ENCODE measurements around the gene MYOF.

MYOF gene

GRCh38 chr10:93482145-93482834, at the start of gene MYOF:
MYOF (minus strand) TSS chr10:93482334; CDS start chr10:93482194, 140 bp downstream.
- peak within 1 kb of the TSS; percentile 99 for H3K27ac ChIP-seq
- no peak for DNase-seq (ENCODE audit: low read depth, low spot score)

- DNase-seq (ENCODE audit: low read depth, low spot score): no peak
- H3K27ac ChIP-seq: no peak overlapping the region
These were observed 36.4 kb upstream of the MYOF start for GRCh38 chr10:93518531-93518930.

- no peak for DNase-seq (ENCODE audit: low read depth, low spot score)
- no peak overlapping the region for H3K27ac ChIP-seq
These were observed 33.9 kb upstream of the MYOF start for GRCh38 chr10:93516006-93516380.

- DNase-seq (ENCODE audit: low read depth, low spot score): no peak
- no peak overlapping the region for H3K27ac ChIP-seq
These were observed 33.2 kb upstream of the MYOF start for GRCh38 chr10:93515071-93516005.

GRCh38 chr10:93514521-93514920, 32.4 kb upstream of the MYOF start:
- no peak overlapping the region for H3K27ac ChIP-seq

GRCh38 chr10:93513091-93513490, 31.0 kb upstream of the MYOF start:
- DNase-seq (ENCODE audit: low read depth, low spot score): no peak
- no peak overlapping the region for H3K27ac ChIP-seq

More at GRCh38 chr10:93514521-93514920, 32.4 kb upstream of the MYOF start:
- DNase-seq (ENCODE audit: low read depth, low spot score): no peak

GRCh38 chr10:93512565-93512964, 30.4 kb upstream of the MYOF start:
- DNase-seq (ENCODE audit: low read depth, low spot score): no peak
- H3K27ac ChIP-seq: no peak overlapping the region

- DNase-seq (ENCODE audit: low read depth, low spot score): no peak
- H3K27ac ChIP-seq: no peak overlapping the region
These were observed 27.7 kb upstream of the MYOF start for GRCh38 chr10:93509816-93510215.

GRCh38 chr10:93505075-93505474, 22.9 kb upstream of the MYOF start:
- DNase-seq (ENCODE audit: low read depth, low spot score): no peak
- H3K27ac ChIP-seq: no peak overlapping the region

GRCh38 chr10:93503075-93503474, 20.9 kb upstream of the MYOF start:
- no peak for DNase-seq (ENCODE audit: low read depth, low spot score)
- H3K27ac ChIP-seq: no peak overlapping the region

- H3K27ac ChIP-seq: no peak overlapping the region
- no peak for DNase-seq (ENCODE audit: low read depth, low spot score)
These were observed 19.5 kb upstream of the MYOF start for GRCh38 chr10:93501650-93502049.

- no peak for DNase-seq (ENCODE audit: low read depth, low spot score)
- H3K27ac ChIP-seq: no peak overlapping the region
These were observed 16.0 kb upstream of the MYOF start for GRCh38 chr10:93498166-93498565.

GRCh38 chr10:93496322-93497041, 14.3 kb upstream of the MYOF start, which contains the start of gene CEP55:
CEP55 (plus strand) TSS chr10:93496612; CDS start chr10:93500052, 3,440 bp downstream.
- peak within 1 kb of the TSS; percentile 64 for H3K27ac ChIP-seq
- peak; percentile 74 for DNase-seq (ENCODE audit: low read depth, low spot score)

- peak overlapping the region; percentile 64 for H3K27ac ChIP-seq
- DNase-seq (ENCODE audit: low read depth, low spot score): no peak
These were observed 13.7 kb upstream of the MYOF start for GRCh38 chr10:93495654-93496321.

GRCh38 chr10:93494494-93494893, 12.4 kb upstream of the MYOF start:
- DNase-seq (ENCODE audit: low read depth, low spot score): no peak

GRCh38 chr10:93493162-93493561, 11.0 kb upstream of the MYOF start:
- no peak overlapping the region for H3K27ac ChIP-seq
- DNase-seq (ENCODE audit: low read depth, low spot score): no peak

More at GRCh38 chr10:93494494-93494893, 12.4 kb upstream of the MYOF start:
- H3K27ac ChIP-seq: no peak overlapping the region

GRCh38 chr10:93491602-93492121, 9.5 kb upstream of the MYOF start:
- no peak for DNase-seq (ENCODE audit: low read depth, low spot score)
- H3K27ac ChIP-seq: no peak overlapping the region

GRCh38 chr10:93488956-93489528, 6.9 kb upstream of the MYOF start:
- H3K27ac ChIP-seq: no peak overlapping the region
- DNase-seq (ENCODE audit: low read depth, low spot score): no peak

- no peak overlapping the region for H3K27ac ChIP-seq
- no peak for DNase-seq (ENCODE audit: low read depth, low spot score)
These were observed 3.6 kb upstream of the MYOF start for GRCh38 chr10:93485690-93486089.
